ENCODE data around the gene DEPDC5.
"Not testable (repeated sequence)": the region's sequence is repeated elsewhere in the genome, so short reads cannot be mapped to it uniquely, and the experiment has no call there.

- not testable (repeated sequence) for TF ChIP-seq CTCF (IDR thresholded peaks at IDR 0.05 in 2 of 3, conservative IDR thresholded peaks at IDR 0.05 in 1 of 3; ENCODE audit: control insufficient read depth in 2 of 3, extremely low read depth in 1 of 3, insufficient read depth in 1 of 3, low read depth in 3 of 3, low read length in 3 of 3); ZNF274 (IDR thresholded peaks at IDR 0.05; ENCODE audit: insufficient read depth, insufficient read length); HDAC2 (IDR thresholded peaks at IDR 0.05)
These were observed 13.5 kb upstream of the DEPDC5 start for GRCh38 chr22:31740314-31740713.
